ENCODE results near the gene DLEC1.
A peak's percentile ranks its signal among the peaks of the same experiment; 100 is the strongest.

DLEC1 gene

DNA sequence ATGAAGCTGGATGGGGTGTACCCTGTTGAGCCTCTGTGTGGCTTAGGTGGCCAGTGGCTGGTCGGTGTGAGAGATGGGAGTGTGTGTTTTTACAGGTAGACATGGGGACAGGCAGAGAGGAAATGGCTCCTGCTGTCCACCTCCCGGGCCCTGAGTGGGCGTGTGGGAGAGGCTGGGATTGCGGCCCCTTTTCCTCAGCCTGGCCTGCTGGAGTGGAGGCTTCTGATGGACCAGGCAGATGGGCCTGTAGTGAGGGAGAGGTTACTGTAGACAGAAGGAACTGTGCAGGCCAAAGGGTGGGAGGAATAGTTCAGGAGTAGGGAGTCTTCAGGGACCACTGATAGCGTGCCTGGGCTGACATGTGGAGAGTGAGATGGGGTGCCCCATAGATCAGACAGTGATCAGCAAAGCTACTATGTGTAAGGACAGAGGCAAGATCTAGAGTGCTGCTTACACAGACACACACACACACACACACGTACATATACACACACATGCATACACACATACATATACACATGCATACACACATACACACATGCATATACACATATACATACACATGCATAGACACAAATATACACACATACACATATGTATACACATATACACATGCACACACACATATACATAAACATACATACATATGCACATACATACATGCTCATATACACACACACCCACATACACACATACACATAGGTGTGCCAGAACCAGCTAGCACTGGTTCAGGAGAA lies 71.5 kb downstream of the DLEC1 start:
- DNase-seq = no peak

- no peak for DNase-seq
Measured at GRCh38 chr3:38111201-38111600, 72.2 kb downstream of the DLEC1 start.

DNA sequence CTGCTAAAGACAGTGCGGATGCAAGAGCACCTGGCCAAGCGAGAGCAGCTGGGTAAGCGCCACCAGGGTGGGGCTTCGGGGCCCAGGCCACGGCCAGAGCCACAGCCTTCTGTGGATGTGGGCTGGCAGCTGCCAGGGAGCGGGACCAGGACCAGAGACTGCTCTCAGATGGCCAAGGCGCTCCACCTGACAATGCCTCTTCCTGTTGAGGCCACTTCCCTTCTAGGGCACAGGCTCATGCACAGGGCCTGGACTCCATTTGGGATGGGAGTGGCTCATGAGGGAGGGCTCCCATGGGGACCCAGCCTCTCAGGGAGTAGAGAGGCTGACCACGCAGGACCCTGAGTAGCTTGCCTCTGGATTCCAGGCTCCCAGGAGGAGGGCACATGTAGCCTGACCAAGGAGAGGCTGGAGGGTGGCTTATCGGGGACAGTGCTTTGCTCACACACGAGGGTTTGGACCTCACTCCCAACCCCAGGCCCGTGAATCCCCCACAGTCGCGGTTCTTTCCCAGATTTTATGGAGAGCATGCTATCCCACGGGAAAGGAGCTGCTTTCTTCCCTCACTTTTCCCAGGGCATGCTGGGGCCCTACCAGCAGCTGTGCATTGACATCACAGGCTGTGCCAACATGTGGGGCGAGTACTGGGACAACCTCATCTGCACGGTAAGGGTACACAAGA lies 72.8 kb downstream of the DLEC1 start:
- no peak for DNase-seq

DNA sequence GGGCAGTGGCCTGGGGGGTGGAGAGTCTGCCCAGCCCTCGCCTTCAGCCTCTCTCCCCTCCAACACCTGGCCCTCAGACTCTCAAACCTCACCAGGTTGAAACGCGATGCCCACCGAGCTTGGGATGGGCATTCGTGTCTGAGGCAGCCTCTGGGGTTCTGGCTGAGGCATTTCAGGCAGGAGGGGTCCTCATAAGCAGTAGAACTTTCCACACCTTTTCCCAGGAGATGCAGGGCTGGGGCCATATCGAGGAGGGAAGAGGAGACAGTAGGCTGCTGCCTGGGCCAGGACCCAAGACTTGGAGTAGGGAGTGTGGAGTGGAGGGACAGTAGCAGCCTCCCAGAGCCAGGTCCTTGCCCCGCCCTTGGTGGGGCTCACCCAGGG lies 73.4 kb downstream of the DLEC1 start:
- no peak for DNase-seq

DNA sequence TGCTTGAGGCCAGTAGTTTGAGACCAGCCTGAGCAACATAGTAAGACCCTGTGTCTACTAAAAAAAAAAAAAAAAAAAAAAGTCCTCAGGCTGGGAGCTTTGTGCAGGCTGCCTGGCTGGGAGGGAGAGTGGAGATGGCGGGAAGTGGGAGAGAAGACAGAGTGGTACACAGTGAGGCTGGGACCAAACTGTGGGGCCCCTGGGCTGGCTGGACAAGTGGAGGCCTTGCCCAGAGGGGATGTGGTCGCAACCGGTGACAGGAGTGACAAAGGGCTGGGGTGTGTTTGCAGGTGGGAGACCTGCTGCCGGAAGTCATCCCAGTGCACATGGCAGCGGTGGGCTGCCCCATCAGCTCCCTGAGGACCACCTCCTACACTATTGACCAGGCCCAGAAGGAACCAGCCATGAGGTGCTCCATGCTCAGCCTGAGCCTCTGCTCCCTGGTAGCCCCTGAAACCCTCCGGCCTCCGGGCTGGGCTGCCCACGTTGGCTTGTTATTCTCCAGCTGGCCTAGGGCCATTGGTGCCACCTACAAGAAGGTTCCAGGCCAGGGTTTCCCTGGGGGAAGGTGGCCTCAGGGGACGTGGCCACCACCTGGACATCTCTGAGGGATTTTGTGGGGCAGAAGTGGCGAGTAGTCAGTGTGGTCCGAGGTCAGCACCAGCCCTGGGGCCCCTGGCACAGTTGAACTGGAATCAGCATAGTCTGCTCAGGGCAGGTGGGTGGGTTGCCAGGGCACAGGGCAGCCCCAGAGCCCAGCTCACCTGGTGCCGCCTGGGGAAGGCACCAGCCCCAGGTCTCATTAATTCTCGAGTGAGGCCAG lies 75.3 kb downstream of the DLEC1 start:
- no peak for DNase-seq

DNA sequence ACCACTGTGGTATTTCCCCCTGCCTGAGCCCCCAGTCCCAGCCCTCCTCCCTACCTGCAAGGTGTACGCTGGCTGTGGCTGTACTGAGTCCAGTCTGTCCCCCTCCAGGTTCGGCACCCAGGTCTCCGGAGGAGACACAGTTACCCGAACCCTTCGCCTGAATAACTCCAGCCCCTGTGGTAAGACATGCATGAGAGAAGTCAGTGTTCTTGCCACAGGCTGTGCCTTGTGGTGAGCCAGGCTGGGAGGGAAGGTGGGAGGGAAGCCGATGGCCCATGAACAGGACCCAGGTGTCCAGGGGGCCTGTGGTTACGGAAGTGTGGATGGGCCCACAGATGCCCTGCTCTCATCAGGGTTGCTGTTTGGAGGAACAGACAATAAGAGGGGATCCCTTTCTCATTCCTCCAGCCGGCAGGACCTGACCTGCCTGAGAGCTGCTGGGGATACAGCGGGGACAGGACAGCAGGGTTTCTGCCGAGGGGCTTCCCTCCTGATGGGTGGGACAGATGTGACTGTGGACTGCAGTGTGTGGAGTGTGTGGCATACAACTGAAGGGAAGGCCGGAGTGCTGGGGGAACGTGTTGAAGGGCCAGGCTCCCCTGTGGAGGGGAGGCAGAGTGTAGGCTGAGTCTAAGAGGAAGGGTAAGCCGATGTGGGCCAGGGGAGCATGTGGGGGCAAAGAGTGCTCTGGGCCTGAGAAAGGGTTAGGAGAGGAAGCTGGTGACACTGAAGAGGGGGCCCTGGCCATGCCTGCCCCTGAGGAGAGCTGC lies 76.1 kb downstream of the DLEC1 start:
- no peak for DNase-seq

DNA sequence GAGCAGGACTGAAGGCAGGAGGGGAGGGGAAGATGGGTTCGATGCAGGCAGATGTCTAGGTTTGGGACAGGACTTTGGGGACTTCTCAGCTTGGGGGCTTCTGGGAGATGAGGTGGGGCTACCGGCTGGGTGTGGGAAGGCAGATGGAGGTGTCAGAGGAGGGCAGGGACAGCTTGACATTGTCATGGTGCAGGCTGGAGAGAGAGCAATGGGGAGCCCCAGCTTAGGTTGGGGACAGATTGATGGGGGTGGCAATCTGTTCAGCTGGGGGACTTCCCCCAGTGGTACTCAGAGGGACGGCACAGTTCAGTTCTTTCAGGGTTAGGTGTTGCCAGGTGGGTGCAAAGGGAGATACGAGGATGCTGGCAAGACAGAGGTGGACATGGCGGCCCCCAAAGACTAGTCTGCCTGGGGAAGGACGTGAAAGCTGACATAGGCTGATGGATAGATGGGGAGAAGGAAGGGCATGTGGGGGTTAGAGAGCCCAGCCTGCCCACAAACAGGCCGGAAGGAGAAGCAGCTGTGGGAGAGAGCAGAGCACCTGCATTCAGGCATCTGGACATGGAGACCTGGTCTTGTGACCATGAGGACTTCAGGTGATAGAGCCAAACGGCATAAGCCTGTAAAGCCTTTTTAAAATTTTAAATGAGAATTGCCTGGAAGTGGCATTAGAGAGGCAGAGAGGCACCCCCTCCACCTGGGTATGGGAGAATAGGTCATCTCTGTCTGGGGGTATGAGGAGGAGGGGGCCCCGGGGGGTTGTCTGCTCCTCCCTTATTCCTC lies 76.8 kb downstream of the DLEC1 start:
- DNase-seq = no peak

GRCh38 chr3:38116471-38117162 lies 77.6 kb downstream of the DLEC1 start:
- no peak for DNase-seq

DNA sequence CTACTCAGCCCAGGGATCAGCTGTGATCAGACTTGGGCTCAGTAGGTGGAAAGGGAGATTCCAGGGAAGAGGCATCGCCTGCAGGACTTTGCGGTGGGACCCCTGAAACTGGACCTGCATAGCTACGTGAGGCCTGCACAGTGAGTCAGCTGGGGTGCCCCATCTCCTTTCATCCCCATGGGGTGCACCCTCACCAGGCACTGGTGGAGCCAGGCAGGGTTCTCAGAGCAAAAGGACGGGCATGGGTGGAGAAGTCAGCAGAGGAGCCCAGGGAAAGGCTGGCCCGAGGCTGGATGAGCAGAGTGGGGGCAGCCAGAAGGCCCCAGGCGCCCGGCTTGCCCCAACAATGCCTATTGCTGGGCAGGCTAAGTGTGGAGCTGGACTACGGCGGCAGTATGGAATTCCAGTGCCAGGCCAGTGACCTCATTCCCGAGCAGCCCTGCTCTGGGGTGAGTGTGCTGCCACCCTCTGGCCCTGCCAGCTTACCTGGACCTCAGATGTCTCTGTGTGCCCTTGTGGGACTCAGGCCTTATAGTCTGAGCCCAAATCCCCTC lies 78.2 kb downstream of the DLEC1 start:
- DNase-seq = no peak

DNA sequence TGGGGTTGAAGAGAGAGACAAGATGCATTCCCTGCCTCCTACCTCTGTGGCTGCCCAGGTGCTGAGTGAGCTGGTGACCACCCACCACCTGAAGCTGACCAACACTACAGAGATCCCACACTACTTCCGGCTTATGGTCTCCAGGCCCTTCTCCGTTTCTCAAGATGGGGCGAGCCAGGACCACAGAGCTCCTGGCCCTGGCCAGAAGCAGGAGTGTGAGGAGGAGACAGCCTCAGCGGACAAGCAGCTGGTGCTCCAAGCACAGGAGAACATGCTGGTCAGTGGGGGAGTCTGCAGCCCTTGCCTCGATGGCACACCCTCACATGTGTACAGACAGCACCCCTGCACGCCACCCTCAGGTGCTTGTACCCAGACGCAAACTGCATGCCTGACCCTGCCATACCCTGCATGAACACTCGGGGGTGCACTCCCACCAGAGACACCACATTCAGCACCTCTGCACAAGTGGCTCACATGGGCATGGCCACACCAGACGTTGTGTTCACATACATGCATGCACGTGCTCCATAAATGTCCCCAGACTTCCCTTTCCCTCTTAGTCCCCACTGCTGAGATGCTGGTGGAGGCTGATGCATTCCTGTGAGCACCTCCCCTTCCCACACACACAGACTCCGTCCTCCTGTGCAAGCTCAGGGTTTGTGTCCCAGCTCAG lies 78.9 kb downstream of the DLEC1 start:
- peak; percentile 63 to 75 (median 68) for DNase-seq

GRCh38 chr3:38118421-38119247 lies 79.6 kb downstream of the DLEC1 start:
- DNase-seq = no peak

DNA sequence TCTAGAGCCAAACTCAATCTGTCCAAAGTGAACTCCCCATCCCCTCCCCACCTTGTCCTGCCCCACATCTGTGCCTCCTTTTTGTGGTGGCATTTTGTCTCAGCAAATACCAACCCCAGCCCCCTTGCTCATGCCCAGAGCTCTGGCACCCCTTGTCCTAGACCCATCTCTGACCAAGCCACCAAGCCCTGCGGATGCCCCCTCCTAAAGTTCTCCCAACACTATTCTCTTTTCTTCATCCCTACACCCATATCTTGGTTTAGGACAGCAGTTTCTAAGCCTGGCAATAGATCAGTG lies 80.2 kb downstream of the DLEC1 start:
- no peak for DNase-seq

GRCh38 chr3:38119821-38120692 lies 81.0 kb downstream of the DLEC1 start:
- no peak for DNase-seq

DNA sequence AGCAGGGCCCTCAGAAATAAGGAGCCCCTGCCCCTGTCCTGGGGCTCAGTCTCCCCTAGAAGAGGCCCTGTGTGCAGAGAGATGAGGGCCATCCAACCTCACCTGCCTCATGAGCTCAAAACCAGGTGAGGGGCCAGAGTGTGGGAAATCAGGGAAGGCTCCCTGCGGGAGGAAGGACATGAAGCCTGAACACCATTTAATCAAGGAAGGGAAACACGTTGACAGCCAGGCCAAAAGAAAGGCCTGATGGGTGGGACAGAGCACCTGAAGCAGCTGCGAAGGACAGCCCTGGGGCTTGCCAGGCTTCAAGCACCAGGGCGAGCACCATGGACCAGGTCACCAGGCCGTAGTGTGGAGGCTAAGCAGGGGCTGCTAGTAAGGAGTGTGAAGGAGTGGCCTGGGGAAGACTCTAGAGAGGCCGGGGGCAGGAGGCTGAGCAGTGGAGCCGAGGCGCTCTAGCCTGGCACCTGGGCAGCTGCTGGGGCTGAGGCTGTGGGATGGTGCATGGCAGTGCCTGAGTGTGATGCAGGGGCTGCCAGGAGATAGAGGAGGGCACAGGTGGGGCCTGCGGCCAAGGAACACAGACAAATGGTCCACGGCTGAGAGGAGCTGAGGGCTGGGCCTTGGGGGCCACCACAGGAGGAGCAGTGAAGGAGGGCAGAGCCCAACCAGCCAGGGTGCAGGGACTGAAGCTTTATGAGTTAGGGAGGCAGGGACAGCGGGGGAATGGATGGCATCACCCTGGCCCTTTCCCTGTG lies 81.9 kb downstream of the DLEC1 start:
- no peak for DNase-seq

DNA sequence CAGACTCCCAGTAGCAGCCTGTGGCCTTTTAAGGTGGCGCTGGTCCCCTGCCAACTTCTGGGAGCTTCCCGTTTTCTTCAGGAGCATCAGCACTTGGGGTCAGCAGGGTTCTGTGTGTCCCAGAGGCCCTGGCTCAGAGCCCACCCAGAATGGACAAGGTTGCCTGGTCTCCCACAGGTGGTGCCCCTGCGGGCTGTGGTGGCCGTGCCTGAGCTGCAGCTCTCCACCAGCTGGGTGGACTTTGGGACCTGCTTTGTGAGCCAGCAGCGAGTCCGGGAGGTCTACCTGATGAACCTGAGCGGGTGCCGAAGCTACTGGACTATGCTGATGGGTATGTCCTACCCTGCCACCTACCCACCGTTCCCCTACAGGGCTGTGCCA lies 82.4 kb downstream of the DLEC1 start:
- DNase-seq = no peak

DNA sequence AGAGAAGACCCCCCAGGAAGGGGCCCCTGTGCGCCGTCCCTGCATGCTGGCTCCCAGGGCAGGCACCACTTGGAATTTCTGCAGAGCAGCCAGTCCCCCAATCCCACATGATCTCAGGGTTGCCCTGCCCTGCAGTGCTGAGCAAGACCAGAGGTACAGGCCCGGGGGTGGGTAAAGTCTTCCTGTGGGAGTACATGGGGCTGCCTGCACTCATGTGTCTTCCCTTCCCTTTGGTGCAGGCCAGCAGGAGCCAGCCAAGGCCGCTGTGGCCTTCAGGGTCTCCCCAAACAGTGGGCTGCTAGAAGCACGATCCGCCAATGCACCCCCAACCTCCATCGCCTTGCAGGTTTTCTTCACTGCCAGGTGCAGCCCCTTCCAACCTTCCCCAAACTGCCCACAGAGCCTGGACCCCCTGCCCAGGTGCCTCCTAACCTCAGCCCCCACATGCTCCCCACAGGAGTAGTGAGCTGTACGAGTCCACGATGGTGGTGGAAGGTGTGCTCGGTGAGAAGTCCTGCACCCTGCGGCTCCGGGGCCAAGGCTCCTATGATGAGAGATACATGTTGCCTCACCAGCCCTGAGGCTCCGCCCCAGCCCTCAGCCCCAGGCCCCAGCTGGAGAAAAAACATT lies 82.9 kb downstream of the DLEC1 start:
- DNase-seq = no peak

DNA sequence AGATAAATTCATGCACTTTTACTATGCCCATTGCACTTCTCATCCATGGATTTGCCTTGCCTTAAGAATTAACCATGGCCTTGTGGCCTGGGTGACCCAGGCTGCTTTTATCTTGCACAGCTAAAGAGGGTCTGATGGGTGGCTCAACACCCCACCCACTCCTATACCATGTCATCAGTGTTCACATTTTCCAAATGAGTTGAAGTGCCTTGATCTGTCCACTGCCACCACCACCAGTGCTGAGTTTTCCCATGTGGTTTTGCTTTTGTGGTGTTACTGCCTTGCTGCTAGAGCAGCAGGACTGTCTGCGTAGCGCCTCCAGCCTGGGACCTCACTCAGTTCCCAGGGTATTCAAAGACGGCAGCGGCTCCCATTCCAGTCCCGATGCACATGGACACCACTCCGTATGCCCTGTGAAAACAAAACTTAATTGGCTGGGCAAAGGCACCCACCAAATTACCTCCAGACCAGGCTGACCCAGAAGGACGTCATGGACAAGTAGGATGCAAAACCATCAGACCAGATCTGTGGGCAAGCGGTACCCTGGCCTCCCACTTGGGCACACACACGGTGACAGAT lies 83.8 kb downstream of the DLEC1 start:
- DNase-seq = no peak
